ENCODE data around the gene SLCO4A1.

Gene SLCO4A1

GRCh38 chr20:62666736-62667529 lies 24.6 kb downstream of the SLCO4A1 start:
- Histone ChIP-seq H3K4me3 (ENCODE audit: low read depth in 1 of 2, low read length in 2 of 2) (no peak overlapping the region), H3K27ac (ENCODE audit: low read depth, low read length) (no peak overlapping the region), H3K4me1 (ENCODE audit: insufficient read depth, low read length) (peaks cover 6% of the 10 kb centered on the region), H3K27me3 (ENCODE audit: control insufficient read depth in 1 of 2, insufficient read depth in 2 of 2, low read length in 2 of 2) (peaks cover 0 to 4% of the 10 kb centered on the region in 2 donors), H3K9ac (ENCODE audit: low read length) (no peak overlapping the region), H3K9me3 (ENCODE audit: low read length) (no peaks in the 10 kb centered on the region), H3K36me3 (ENCODE audit: insufficient read depth, low read length) (no peaks in the 10 kb centered on the region)

- no peak overlapping the region for H3K27ac ChIP-seq (ENCODE audit: low read depth, low read length)
These were observed 25.5 kb downstream of the SLCO4A1 start for GRCh38 chr20:62667530-62668440.

GRCh38 chr20:62668441-62669027 lies 26.2 kb downstream of the SLCO4A1 start:
- H3K9ac ChIP-seq (ENCODE audit: low read length): no peak overlapping the region
- H3K27ac ChIP-seq (ENCODE audit: low read depth, low read length): no peak overlapping the region
- no peaks in the 10 kb centered on the region for H3K9me3 ChIP-seq (ENCODE audit: low read length)
- H3K4me1 ChIP-seq (ENCODE audit: insufficient read depth, low read length): peaks cover 6% of the 10 kb centered on the region
- H3K36me3 ChIP-seq (ENCODE audit: insufficient read depth, low read length): no peaks in the 10 kb centered on the region
- no peak overlapping the region for H3K4me3 ChIP-seq (ENCODE audit: low read depth in 1 of 2, low read length in 2 of 2)
- peaks cover 0 to 4% of the 10 kb centered on the region in 2 donors for H3K27me3 ChIP-seq (ENCODE audit: control insufficient read depth in 1 of 2, insufficient read depth in 2 of 2, low read length in 2 of 2)

More at GRCh38 chr20:62667530-62668440, 25.5 kb downstream of the SLCO4A1 start:
- no peak overlapping the region for H3K4me3 ChIP-seq (ENCODE audit: low read depth in 1 of 2, low read length in 2 of 2)
- no peaks in the 10 kb centered on the region for H3K9me3 ChIP-seq (ENCODE audit: low read length)
- peaks cover 6% of the 10 kb centered on the region for H3K4me1 ChIP-seq (ENCODE audit: insufficient read depth, low read length)
- H3K27me3 ChIP-seq (ENCODE audit: control insufficient read depth in 1 of 2, insufficient read depth in 2 of 2, low read length in 2 of 2): peaks cover 0 to 4% of the 10 kb centered on the region in 2 donors
- H3K9ac ChIP-seq (ENCODE audit: low read length): no peak overlapping the region
- H3K36me3 ChIP-seq (ENCODE audit: insufficient read depth, low read length): no peaks in the 10 kb centered on the region

- no peak overlapping the region for H3K9ac ChIP-seq (ENCODE audit: low read length)
- H3K36me3 ChIP-seq (ENCODE audit: insufficient read depth, low read length): no peaks in the 10 kb centered on the region
- peaks cover 6% of the 10 kb centered on the region for H3K4me1 ChIP-seq (ENCODE audit: insufficient read depth, low read length)
- no peaks in the 10 kb centered on the region for H3K9me3 ChIP-seq (ENCODE audit: low read length)
- H3K4me3 ChIP-seq (ENCODE audit: low read depth in 1 of 2, low read length in 2 of 2): no peak overlapping the region
- H3K27me3 ChIP-seq (ENCODE audit: control insufficient read depth in 1 of 2, insufficient read depth in 2 of 2, low read length in 2 of 2): peaks cover 0 to 4% of the 10 kb centered on the region in 2 donors
- no peak overlapping the region for H3K27ac ChIP-seq (ENCODE audit: low read depth, low read length)
These were observed 26.9 kb downstream of the SLCO4A1 start for GRCh38 chr20:62669249-62669648.

- Histone ChIP-seq H3K9ac (ENCODE audit: low read length) (no peak overlapping the region), H3K27ac (ENCODE audit: low read depth, low read length) (no peak overlapping the region), H3K9me3 (ENCODE audit: low read length) (no peaks in the 10 kb centered on the region), H3K4me3 (ENCODE audit: low read depth in 1 of 2, low read length in 2 of 2) (no peak overlapping the region), H3K36me3 (ENCODE audit: insufficient read depth, low read length) (no peaks in the 10 kb centered on the region), H3K27me3 (ENCODE audit: control insufficient read depth in 1 of 2, insufficient read depth in 2 of 2, low read length in 2 of 2) (peaks cover 0 to 4% of the 10 kb centered on the region in 2 donors), H3K4me1 (ENCODE audit: insufficient read depth, low read length) (peaks cover 6% of the 10 kb centered on the region)
These were observed 27.9 kb downstream of the SLCO4A1 start for GRCh38 chr20:62670156-62670555.

GRCh38 chr20:62670998-62671397 lies 28.7 kb downstream of the SLCO4A1 start:
- Histone ChIP-seq H3K9ac (ENCODE audit: low read length) (no peak overlapping the region), H3K4me3 (ENCODE audit: low read depth in 1 of 2, low read length in 2 of 2) (no peak overlapping the region), H3K36me3 (ENCODE audit: insufficient read depth, low read length) (no peaks in the 10 kb centered on the region), H3K27ac (ENCODE audit: low read depth, low read length) (no peak overlapping the region), H3K9me3 (ENCODE audit: low read length) (no peaks in the 10 kb centered on the region), H3K4me1 (ENCODE audit: insufficient read depth, low read length) (peaks cover 6% of the 10 kb centered on the region), H3K27me3 (ENCODE audit: control insufficient read depth in 1 of 2, insufficient read depth in 2 of 2, low read length in 2 of 2) (peaks cover 0 to 4% of the 10 kb centered on the region in 2 donors)

- no peaks in the 10 kb centered on the region for H3K27me3 ChIP-seq (ENCODE audit: control insufficient read depth in 1 of 2, insufficient read depth in 2 of 2, low read length in 2 of 2)
- no peak overlapping the region for H3K9ac ChIP-seq (ENCODE audit: low read length)
- H3K4me1 ChIP-seq (ENCODE audit: insufficient read depth, low read length): peaks cover 6% of the 10 kb centered on the region
- no peak overlapping the region for H3K27ac ChIP-seq (ENCODE audit: low read depth, low read length)
- no peaks in the 10 kb centered on the region for H3K36me3 ChIP-seq (ENCODE audit: insufficient read depth, low read length)
- H3K9me3 ChIP-seq (ENCODE audit: low read length): no peaks in the 10 kb centered on the region
- H3K4me3 ChIP-seq (ENCODE audit: low read depth in 1 of 2, low read length in 2 of 2): no peak overlapping the region
These were observed 29.5 kb downstream of the SLCO4A1 start for GRCh38 chr20:62671765-62672164.

GRCh38 chr20:62674370-62674769 lies 32.1 kb downstream of the SLCO4A1 start:
- H3K36me3 ChIP-seq (ENCODE audit: insufficient read depth, low read length): no peaks in the 10 kb centered on the region
- no peaks in the 10 kb centered on the region for H3K9me3 ChIP-seq (ENCODE audit: low read length)
- no peaks in the 10 kb centered on the region for H3K27me3 ChIP-seq (ENCODE audit: control insufficient read depth in 1 of 2, insufficient read depth in 2 of 2, low read length in 2 of 2)
- H3K27ac ChIP-seq (ENCODE audit: low read depth, low read length): no peak overlapping the region
- H3K9ac ChIP-seq (ENCODE audit: low read length): no peak overlapping the region
- H3K4me1 ChIP-seq (ENCODE audit: insufficient read depth, low read length): no peaks in the 10 kb centered on the region
- H3K4me3 ChIP-seq (ENCODE audit: low read depth in 1 of 2, low read length in 2 of 2): no peak overlapping the region

GRCh38 chr20:62675156-62675876 lies 33.0 kb downstream of the SLCO4A1 start:
- H3K9ac ChIP-seq (ENCODE audit: low read length): no peak overlapping the region
- H3K4me3 ChIP-seq (ENCODE audit: low read depth in 1 of 2, low read length in 2 of 2): no peak overlapping the region
- no peak overlapping the region for H3K27ac ChIP-seq (ENCODE audit: low read depth, low read length)
- H3K36me3 ChIP-seq (ENCODE audit: insufficient read depth, low read length): no peaks in the 10 kb centered on the region
- no peaks in the 10 kb centered on the region for H3K9me3 ChIP-seq (ENCODE audit: low read length)
- no peaks in the 10 kb centered on the region for H3K27me3 ChIP-seq (ENCODE audit: control insufficient read depth in 1 of 2, insufficient read depth in 2 of 2, low read length in 2 of 2)
- no peaks in the 10 kb centered on the region for H3K4me1 ChIP-seq (ENCODE audit: insufficient read depth, low read length)

- Histone ChIP-seq H3K9me3 (ENCODE audit: low read length) (no peaks in the 10 kb centered on the region), H3K27me3 (ENCODE audit: control insufficient read depth in 1 of 2, insufficient read depth in 2 of 2, low read length in 2 of 2) (no peaks in the 10 kb centered on the region), H3K27ac (ENCODE audit: low read depth, low read length) (no peak overlapping the region), H3K4me3 (ENCODE audit: low read depth in 1 of 2, low read length in 2 of 2) (no peak overlapping the region), H3K36me3 (ENCODE audit: insufficient read depth, low read length) (no peaks in the 10 kb centered on the region), H3K4me1 (ENCODE audit: insufficient read depth, low read length) (no peaks in the 10 kb centered on the region), H3K9ac (ENCODE audit: low read length) (no peak overlapping the region)
These were observed 33.6 kb downstream of the SLCO4A1 start for GRCh38 chr20:62675877-62676260.

- Histone ChIP-seq H3K9me3 (ENCODE audit: low read length) (no peaks in the 10 kb centered on the region), H3K27me3 (ENCODE audit: control insufficient read depth in 1 of 2, insufficient read depth in 2 of 2, low read length in 2 of 2) (no peaks in the 10 kb centered on the region), H3K4me3 (ENCODE audit: low read depth in 1 of 2, low read length in 2 of 2) (no peak overlapping the region), H3K27ac (ENCODE audit: low read depth, low read length) (no peak overlapping the region), H3K4me1 (ENCODE audit: insufficient read depth, low read length) (no peaks in the 10 kb centered on the region), H3K36me3 (ENCODE audit: insufficient read depth, low read length) (no peaks in the 10 kb centered on the region), H3K9ac (ENCODE audit: low read length) (no peak overlapping the region)
These were observed 34.7 kb downstream of the SLCO4A1 start for GRCh38 chr20:62676976-62677375.

All from muscle layer of colon (tissue), 2 donors.